Ramos (cell line): ENCODE data around the gene DHX9.
"Not testable (repeated sequence)": the region's sequence is repeated elsewhere in the genome, so short reads cannot be mapped to it uniquely, and the experiment has no call there.

Experiments
- in situ Hi-C: fragments of 300-500 bp; cut with MboI; formaldehyde crosslinking; loops from one replicate; pipeline ENCODE4 v1.14.3; 2022; ENCODE audit warnings: low sequenced_read_pairs; ENCODE audit not compliant: unreplicated experiment

DHX9 gene

GRCh38 chr1:182885591-182885990 lies 46.4 kb downstream of the DHX9 start:
- in situ Hi-C loops = loop anchor here (5.0 kb wide), 1 partner anchor 33 kb away; no protein-coding TSS in a partner anchor

- in situ Hi-C loops = loop anchor here (5.0 kb wide), 1 partner anchor 35 kb away; no protein-coding TSS in a partner anchor
Measured at GRCh38 chr1:182886985-182887384, 47.8 kb downstream of the DHX9 start.

- in situ Hi-C loops = loop anchor here (5.0 kb wide), 1 partner anchor 37 kb away; no protein-coding TSS in a partner anchor
Measured at GRCh38 chr1:182888736-182889531, 49.8 kb downstream of the DHX9 start.

- in situ Hi-C loops = loop anchor here (5.0 kb wide), 1 partner anchor 38 kb away; no protein-coding TSS in a partner anchor
Measured at GRCh38 chr1:182889997-182890396, 50.9 kb downstream of the DHX9 start.

- in situ Hi-C loops = no loop called here
Measured at GRCh38 chr1:182890927-182891610, 51.9 kb downstream of the DHX9 start.

- in situ Hi-C loops = no loop called here
Measured at GRCh38 chr1:182897696-182898095, 58.5 kb downstream of the DHX9 start.

- in situ Hi-C loops = not testable (repeated sequence)
Measured at GRCh38 chr1:182901946-182902345, 62.8 kb downstream of the DHX9 start.

GRCh38 chr1:182905321-182905720 lies 66.2 kb downstream of the DHX9 start:
- in situ Hi-C loops = no loop called here

- in situ Hi-C loops = no loop called here
Measured at GRCh38 chr1:182909578-182909977, 70.4 kb downstream of the DHX9 start.

GRCh38 chr1:182910143-182910542 lies 71.0 kb downstream of the DHX9 start:
- in situ Hi-C loops = no loop called here

- in situ Hi-C loops = no loop called here
Measured at GRCh38 chr1:182913401-182913800, 74.3 kb downstream of the DHX9 start.

- in situ Hi-C loops = no loop called here
Measured at GRCh38 chr1:182917378-182917777, 78.2 kb downstream of the DHX9 start.

- in situ Hi-C loops = no loop called here
Measured at GRCh38 chr1:182925661-182926060, 86.5 kb downstream of the DHX9 start.

- in situ Hi-C loops = no loop called here
Measured at GRCh38 chr1:182927693-182928433, 88.7 kb downstream of the DHX9 start.

GRCh38 chr1:182930985-182931384 lies 91.8 kb downstream of the DHX9 start:
- in situ Hi-C loops = no loop called here

GRCh38 chr1:182935716-182936115 lies 96.6 kb downstream of the DHX9 start:
- in situ Hi-C loops = no loop called here
